T-helper 1 cell treated with Interleukin-12 subunit alpha and Interleukin-12 subunit beta and Interleukin-4 antibody, amounts not matched to agents 30 μg/mL and 1 μg/mL, for 36 hours (primary cell): ENCODE results near the gene UBTD2.

ENCODE experiments used
- H3K27ac Mint-ChIP-seq: one replicate; pipeline ENCODE4 v1.8.0; 2021; ENCODE audit warnings: mild to moderate bottlenecking, mixed read lengths
- H3K27me3 Mint-ChIP-seq: one replicate; pipeline ENCODE4 v1.8.0; 2021; ENCODE audit warnings: low read depth, mixed read lengths
- H3K36me3 Mint-ChIP-seq: one replicate; pipeline ENCODE4 v1.8.0; 2021; ENCODE audit warnings: low read depth, mixed read lengths
- H3K4me1 Mint-ChIP-seq: one replicate; pipeline ENCODE4 v1.8.0; 2021; ENCODE audit warnings: low read depth, mixed read lengths
- H3K4me3 Mint-ChIP-seq: one replicate; pipeline ENCODE4 v1.8.0; 2021; ENCODE audit warnings: mild to moderate bottlenecking, moderate library complexity, mixed read lengths
- H3K9me3 Mint-ChIP-seq: one replicate; pipeline ENCODE4 v1.8.0; 2021; ENCODE audit warnings: mixed read lengths

The UBTD2 gene

DNA sequence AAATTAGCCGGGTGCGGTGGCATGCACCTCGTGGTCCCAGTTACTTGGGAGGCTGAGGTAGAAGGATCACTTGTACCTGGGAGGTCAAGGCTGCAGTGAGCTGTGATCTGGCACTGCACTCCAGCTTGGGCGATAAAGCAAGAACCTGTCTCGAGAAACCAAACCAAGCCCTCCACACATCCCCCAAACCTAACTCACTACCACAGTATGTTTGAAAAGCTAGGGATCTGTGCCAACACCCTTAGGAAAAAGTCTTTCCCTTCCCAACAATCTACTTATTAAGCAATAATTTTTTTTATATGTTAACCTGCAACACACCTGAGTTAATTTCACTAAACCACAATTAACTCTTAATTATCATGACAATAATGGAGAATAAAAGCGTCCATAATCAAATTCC lies 2.2 kb downstream of the UBTD2 start:
- peaks cover 27% of the 10 kb centered on the region for H3K27me3 Mint-ChIP-seq
- H3K27ac Mint-ChIP-seq: no peak overlapping the region
- no peak overlapping the region for H3K4me3 Mint-ChIP-seq
- no peaks in the 10 kb centered on the region for H3K9me3 Mint-ChIP-seq
- H3K4me1 Mint-ChIP-seq: peaks cover 18% of the 10 kb centered on the region
- peaks cover 5% of the 10 kb centered on the region for H3K36me3 Mint-ChIP-seq

DNA sequence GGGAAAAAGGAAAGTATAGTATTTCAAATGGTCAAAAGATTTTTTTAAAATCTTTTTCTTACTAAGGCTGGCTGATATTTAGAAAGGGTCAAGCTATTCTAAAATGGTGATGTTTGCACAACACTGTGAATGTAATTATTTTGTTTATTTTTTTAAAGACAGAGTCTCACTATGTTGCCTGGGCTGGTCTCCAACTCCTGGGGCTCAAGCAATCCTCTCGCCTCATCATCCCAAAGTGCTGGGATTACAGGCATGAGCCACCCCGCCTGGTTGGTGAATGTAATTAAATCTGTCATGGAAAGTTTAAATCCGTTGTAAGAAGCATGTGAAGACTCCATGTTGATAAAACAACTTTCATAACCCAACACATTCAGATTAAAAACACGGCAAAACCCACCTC lies 2.6 kb downstream of the UBTD2 start:
- Mint-ChIP-seq H3K27me3 (peaks cover 27% of the 10 kb centered on the region), H3K4me3 (no peak overlapping the region), H3K36me3 (peaks cover 5% of the 10 kb centered on the region), H3K9me3 (no peaks in the 10 kb centered on the region), H3K27ac (no peak overlapping the region), H3K4me1 (peaks cover 18% of the 10 kb centered on the region)

DNA sequence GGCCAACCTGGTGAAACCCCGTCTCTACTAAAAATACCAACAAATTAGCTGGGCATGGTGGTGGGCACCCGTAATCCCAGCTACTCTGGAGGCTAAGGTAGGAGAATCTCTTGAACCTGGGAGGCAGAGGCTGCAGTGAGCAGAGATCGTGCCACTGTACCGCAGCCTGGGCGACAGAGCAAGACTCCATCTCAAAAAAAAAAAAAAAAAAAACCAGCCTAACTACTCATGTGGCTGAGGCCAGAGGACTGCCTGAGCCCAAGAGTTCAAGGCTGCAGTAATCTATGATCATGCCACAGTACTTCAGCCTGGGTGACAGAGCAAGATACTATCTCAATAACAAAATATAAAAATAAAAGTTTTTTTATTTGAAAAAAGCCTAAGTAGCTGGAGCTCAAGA lies 3.2 kb downstream of the UBTD2 start:
- no peaks in the 10 kb centered on the region for H3K9me3 Mint-ChIP-seq
- H3K4me1 Mint-ChIP-seq: peaks cover 24% of the 10 kb centered on the region
- no peak overlapping the region for H3K27ac Mint-ChIP-seq
- peaks cover 21% of the 10 kb centered on the region for H3K27me3 Mint-ChIP-seq
- peaks cover 5% of the 10 kb centered on the region for H3K36me3 Mint-ChIP-seq
- H3K4me3 Mint-ChIP-seq: no peak overlapping the region

DNA sequence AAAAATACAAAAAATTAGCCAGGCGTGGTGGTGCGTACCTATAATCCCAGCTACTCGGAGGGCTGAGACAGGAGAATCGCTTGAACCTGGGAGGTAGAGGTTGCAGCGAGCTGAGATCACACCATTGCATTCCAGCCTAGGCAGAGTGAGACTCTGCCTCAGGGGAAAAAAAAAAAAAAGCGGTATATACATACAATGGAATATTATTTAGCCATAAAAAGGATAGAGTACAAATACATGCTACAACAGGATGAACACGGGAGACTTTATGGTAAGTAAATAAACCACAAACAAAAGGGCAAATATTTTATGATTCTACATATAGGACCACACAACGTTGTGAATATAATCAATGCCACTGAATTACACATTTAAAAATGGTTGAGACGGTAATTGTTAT lies 5.2 kb downstream of the UBTD2 start:
- Mint-ChIP-seq H3K36me3 (peaks cover 7% of the 10 kb centered on the region), H3K27ac (no peak overlapping the region), H3K4me3 (no peak overlapping the region), H3K4me1 (peaks cover 25% of the 10 kb centered on the region), H3K9me3 (no peaks in the 10 kb centered on the region), H3K27me3 (peaks cover 11% of the 10 kb centered on the region)

DNA sequence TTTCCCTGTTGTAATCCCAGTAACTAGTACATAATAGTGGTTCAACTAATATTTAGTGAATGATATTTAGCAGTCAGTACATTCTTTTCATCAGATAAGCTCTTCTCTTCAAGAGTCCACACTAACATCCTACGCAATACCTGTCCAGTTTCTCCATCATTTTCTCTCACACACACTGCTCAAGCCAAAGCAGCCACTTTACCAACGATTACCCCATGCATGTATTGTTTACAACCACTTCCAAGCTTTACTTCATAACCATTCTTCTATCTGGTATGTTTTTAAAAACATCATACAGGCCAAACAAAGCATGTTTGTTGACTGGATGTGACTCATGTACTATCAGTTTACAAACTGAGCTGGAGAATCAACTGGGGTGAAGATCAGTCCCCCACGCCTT lies 7.3 kb downstream of the UBTD2 start:
- Mint-ChIP-seq H3K27ac (no peak overlapping the region), H3K27me3 (no peaks in the 10 kb centered on the region), H3K36me3 (peaks cover 4% of the 10 kb centered on the region), H3K4me3 (no peak overlapping the region), H3K4me1 (peaks cover 11% of the 10 kb centered on the region), H3K9me3 (no peaks in the 10 kb centered on the region)

DNA sequence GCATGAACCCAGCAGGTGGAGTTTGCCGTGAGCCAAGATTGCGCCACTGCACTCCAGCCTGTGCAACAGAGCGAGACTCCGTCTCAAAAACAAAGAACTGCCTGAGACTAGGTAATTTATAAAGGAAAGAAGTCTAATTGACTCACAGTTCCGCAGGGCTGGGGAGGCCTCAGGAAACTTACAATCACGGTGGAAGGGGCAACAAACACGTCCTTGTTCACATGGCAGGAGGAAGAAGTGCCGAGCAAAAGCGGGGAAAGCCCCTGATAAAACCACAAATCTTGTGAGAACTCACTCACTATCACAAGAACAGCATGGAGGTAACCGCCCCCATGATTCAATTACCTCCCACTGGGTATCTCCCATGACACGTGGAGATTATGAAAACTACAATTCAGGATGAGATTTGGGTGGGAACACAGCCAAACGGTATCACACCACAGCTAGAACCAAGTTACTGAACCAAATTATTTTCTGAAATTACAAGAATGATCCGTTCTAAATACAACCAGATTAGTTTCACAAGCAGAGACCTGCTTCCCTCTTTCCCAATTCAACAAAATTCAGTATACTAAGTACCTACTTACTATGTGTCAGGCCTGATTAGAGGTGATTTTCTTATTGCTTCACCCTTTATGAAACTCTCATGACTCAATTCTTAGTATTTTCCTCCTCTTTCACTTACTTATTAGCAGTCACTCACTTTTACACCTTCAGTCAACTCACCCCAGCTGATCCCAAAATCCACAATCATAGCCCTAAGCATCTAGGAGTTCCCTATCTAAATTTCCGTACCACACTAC lies 8.4 kb downstream of the UBTD2 start:
- Mint-ChIP-seq H3K9me3 (no peaks in the 10 kb centered on the region), H3K36me3 (peaks cover 4% of the 10 kb centered on the region), H3K4me3 (no peak overlapping the region), H3K4me1 (peaks cover 11% of the 10 kb centered on the region), H3K27me3 (no peaks in the 10 kb centered on the region), H3K27ac (no peak overlapping the region)

DNA sequence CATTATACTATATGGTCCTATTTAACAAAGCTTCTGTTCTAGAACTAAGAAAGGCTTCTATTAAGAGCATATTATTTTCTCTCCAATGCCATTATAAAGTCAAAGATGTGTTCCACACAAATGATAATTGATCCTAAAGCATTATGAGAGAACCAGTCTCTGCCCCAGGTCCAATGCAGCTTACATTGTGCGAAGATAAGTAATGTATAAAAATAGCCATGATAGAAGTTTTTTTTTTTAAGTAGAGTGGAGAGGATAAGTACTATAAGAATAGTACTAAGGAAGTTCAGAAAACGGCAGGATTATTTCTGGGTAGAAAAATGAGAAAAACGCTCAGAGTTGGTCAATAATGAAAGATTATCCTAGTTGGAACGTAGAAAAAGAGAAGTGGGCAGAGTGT lies 15.6 kb downstream of the UBTD2 start:
- Mint-ChIP-seq H3K9me3 (no peaks in the 10 kb centered on the region), H3K36me3 (peaks cover 3% of the 10 kb centered on the region), H3K27ac (no peak overlapping the region), H3K27me3 (no peaks in the 10 kb centered on the region), H3K4me3 (no peak overlapping the region), H3K4me1 (peaks cover 5% of the 10 kb centered on the region)

DNA sequence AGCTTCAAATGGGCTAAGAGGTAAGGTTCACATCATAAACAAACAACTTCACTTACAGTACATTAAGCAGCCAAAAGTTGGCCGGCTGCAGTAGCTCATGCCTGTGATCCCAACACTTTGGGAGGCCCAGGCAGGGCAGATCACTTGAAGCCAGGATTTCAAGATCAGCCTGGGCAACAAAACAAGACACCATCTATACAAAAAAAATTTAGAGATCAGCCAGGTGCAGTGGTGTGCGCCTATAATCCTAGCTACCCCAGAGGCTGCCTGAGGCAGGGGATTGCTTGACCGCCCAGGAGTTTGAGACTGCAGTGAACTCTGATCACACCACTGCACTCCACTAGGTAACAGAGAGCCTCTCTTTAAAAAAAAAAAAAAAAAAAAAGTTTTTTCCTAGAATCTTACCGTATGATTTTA lies 16.9 kb downstream of the UBTD2 start:
- H3K4me1 Mint-ChIP-seq: peaks cover 5% of the 10 kb centered on the region
- H3K9me3 Mint-ChIP-seq: no peaks in the 10 kb centered on the region
- no peak overlapping the region for H3K27ac Mint-ChIP-seq
- no peak overlapping the region for H3K4me3 Mint-ChIP-seq
- H3K27me3 Mint-ChIP-seq: no peaks in the 10 kb centered on the region
- peaks cover 3% of the 10 kb centered on the region for H3K36me3 Mint-ChIP-seq

DNA sequence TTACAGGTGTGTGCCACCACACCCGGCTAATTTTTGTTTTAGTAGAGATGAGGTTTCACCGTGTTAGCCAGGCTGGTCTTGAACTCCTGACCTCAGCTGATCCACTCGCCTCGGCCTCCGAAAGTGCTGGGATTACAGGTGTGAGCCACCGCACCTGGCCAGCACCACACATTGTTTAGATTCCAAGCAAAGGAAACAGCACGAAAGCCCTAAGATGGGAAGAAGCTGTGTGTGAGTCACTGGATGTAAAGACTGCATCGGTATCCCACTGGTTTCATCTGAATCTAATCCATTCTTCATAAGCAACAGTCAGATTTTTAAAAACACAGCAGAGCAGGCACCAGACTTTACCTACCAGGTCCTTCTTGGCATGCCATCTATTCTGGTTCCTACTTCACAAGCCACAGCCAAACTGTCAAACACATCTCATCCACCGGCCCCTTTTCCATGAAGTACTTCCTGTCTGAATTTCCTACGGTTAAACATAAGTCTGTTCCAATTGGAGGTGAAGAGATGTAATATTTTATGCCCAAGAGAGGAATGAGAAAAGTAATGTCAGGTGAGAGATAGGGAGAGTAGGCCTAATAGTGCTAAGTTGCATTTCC lies 17.4 kb downstream of the UBTD2 start:
- H3K4me1 Mint-ChIP-seq: peaks cover 5% of the 10 kb centered on the region
- H3K27ac Mint-ChIP-seq: no peak overlapping the region

DNA sequence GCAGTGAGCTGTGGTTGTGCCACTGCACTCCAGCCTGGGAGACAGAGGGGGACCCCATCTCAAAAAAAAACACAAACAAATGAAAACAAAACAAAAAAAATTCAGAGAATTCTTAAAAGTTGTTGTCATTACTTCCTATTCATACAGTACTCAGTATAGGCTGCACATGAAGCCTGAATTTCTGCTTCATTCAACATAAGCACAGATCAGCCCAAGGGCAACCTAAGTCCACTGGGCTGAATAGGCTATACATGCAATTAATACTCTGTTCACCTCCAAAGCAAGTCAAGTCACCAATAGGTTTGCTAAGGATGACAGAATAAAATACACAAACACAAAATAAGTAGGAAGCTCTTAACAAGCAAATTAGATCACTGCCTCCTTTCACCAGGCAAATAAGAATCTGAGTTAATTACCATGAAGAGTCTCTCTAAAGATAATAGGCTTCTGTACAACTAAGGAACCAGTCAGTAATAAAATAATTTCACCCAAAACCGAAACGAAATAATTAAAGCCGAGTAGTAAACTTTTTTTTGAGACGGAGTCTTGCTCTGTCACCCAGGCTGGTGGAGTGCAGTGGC lies 18.7 kb downstream of the UBTD2 start:
- Mint-ChIP-seq H3K27ac (no peak overlapping the region), H3K36me3 (peaks cover 3% of the 10 kb centered on the region), H3K27me3 (no peaks in the 10 kb centered on the region), H3K9me3 (no peaks in the 10 kb centered on the region), H3K4me1 (peaks cover 5% of the 10 kb centered on the region), H3K4me3 (no peak overlapping the region)

More for the DNA sequence above, 17.4 kb downstream of the UBTD2 start:
- no peaks in the 10 kb centered on the region for H3K9me3 Mint-ChIP-seq
- peaks cover 3% of the 10 kb centered on the region for H3K36me3 Mint-ChIP-seq
- no peak overlapping the region for H3K4me3 Mint-ChIP-seq
- no peaks in the 10 kb centered on the region for H3K27me3 Mint-ChIP-seq

DNA sequence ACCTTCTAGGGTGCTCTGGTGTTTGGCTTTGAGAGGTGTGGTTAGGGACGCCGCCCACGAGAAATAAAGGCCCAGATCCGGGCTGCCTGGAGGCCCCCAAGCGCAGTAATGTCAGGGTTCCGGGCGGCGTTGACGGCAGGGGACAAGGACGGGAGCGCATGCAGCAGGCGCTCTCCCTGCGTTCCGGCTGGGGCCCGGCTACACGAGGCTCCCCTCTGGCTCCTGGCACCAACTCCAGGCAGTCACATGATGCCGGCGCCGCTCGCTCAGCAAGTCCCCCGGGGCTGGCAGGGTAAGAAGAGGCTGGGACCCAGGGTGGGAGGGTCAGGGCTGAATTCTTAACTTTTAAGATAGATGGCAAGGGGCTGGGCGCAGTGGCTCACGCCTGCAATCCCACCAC lies 28.1 kb downstream of the UBTD2 start:
- peaks cover 12% of the 10 kb centered on the region for H3K36me3 Mint-ChIP-seq
- H3K4me1 Mint-ChIP-seq: no peaks in the 10 kb centered on the region
- H3K27ac Mint-ChIP-seq: no peak overlapping the region
- no peaks in the 10 kb centered on the region for H3K27me3 Mint-ChIP-seq
- peaks cover 36% of the 10 kb centered on the region for H3K9me3 Mint-ChIP-seq
- H3K4me3 Mint-ChIP-seq: no peak overlapping the region

DNA sequence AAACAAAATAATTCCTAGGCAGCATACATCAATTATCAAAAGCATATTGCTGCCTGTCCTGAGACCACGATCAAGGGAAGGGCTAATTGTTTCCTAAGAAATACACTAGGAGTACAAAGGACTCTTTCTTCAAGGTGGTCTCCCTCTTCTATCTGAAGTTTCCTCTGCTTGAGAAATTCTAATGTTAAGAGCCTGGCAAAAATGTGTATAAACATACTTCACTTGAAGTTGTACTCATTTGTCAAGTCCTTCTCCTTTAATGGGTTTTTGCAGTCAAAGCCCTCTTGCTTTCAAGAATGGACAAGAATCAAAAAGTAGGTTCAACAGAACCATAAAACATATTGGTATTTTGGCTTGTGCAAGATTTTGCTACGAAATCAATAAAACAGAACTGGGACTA lies 31.1 kb downstream of the UBTD2 start:
- no peak overlapping the region for H3K4me3 Mint-ChIP-seq
- H3K36me3 Mint-ChIP-seq: peaks cover 10% of the 10 kb centered on the region
- no peaks in the 10 kb centered on the region for H3K4me1 Mint-ChIP-seq
- H3K27me3 Mint-ChIP-seq: no peaks in the 10 kb centered on the region
- no peak overlapping the region for H3K27ac Mint-ChIP-seq
- H3K9me3 Mint-ChIP-seq: peaks cover 34% of the 10 kb centered on the region

DNA sequence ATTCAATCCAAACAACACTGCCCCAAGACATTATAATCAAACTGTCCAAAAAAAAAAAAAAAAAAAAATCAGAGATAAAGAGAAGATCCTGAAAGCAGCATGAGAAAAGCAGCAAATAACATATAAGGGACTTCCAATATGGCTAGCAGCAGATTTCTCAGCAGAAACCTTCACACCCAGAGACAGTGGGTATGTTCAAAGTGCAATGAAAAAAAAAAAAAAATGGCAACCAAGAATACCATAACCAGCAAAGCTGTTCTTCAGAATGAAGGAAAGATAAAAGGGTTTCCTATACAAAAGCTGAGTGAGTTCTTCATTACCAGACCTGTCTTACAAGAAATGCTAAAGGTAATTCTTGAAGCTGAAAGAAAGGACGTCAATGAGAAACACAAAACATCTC lies 32.1 kb downstream of the UBTD2 start:
- Mint-ChIP-seq H3K36me3 (peaks cover 10% of the 10 kb centered on the region), H3K27ac (no peak overlapping the region), H3K4me1 (no peaks in the 10 kb centered on the region), H3K27me3 (no peaks in the 10 kb centered on the region), H3K9me3 (peaks cover 27% of the 10 kb centered on the region), H3K4me3 (no peak overlapping the region)

DNA sequence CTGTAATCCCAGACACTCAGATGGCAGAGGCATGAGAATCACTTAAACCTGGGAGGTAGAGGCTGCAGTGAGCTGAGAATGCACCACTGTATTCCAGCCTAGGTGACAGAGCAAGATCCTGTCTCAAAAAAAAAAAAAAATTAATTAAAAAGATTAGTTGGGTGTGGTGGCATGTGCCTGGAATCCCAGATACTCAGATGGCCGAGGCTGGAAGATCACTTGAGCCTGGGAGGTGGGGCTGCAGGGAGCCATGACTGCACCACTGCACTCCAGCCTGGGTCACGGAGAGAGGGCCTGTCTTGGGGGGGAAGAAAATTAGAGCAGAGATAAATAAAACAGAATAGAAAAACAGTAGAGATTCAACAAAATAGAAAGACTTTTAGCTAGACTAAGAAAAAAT lies 34.9 kb downstream of the UBTD2 start:
- Mint-ChIP-seq H3K27ac (no peak overlapping the region), H3K36me3 (peaks cover 10% of the 10 kb centered on the region), H3K4me1 (no peaks in the 10 kb centered on the region), H3K4me3 (no peak overlapping the region), H3K9me3 (peaks cover 24% of the 10 kb centered on the region), H3K27me3 (no peaks in the 10 kb centered on the region)

DNA sequence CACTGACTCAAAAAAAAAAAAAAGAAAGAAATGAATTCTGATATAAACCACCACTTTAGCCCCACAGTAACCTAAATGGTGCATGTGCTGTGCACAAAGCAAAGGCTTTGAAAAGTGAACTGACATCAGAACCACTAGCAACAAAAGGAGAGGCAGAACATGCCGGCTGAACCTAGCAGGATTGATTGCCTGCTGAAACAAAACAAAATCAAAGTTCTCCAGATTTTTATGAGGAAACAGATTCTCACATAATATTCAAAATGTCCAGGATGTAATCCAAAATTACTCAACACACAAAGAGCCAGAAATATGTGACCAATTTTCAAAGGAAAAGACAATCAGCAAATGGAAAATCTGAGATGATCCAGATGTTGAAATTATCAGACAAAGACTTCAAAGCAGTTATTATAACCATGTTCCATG lies 37.9 kb downstream of the UBTD2 start:
- Mint-ChIP-seq H3K9me3 (peaks cover 9% of the 10 kb centered on the region), H3K4me3 (no peak overlapping the region), H3K27ac (no peak overlapping the region), H3K36me3 (peaks cover 5% of the 10 kb centered on the region), H3K4me1 (no peaks in the 10 kb centered on the region), H3K27me3 (no peaks in the 10 kb centered on the region)
